GM19351 (cell line): ENCODE data around the gene JAZF1.
"Not testable (repeated sequence)": the region's sequence is repeated elsewhere in the genome, so short reads cannot be mapped to it uniquely, and the experiment has no call there.

Experiments used
- ATAC-seq: cut with Tn5 transposase; IDR thresholded peaks from one replicate; pipeline ENCODE4 v1.9.1; 2021; ENCODE audit warnings: mild to moderate bottlenecking, moderate library complexity; ENCODE audit not compliant: unreplicated experiment

Gene JAZF1

DNA sequence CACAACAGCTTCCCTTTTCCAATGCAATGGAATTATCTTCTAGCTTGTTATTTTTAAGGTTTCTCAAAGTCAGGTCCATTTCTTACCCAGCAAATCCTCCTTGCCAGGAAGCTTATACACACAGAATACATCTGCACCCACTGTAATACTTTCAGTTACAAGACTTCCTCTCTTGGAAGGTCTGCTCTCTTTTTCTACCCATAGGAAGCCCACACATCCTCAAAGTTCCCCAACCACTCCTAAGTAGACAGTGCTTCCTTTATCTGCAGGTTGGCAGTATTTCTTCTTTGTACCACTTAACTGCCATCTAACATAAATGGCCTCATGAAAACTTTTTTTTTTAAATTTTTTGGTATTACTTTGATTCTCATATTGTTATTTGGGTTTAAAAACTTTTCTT, 285.0 kb downstream of the JAZF1 start:
- no peak for ATAC-seq

GRCh38 chr7:27890205-27890849, 290.3 kb downstream of the JAZF1 start:
- ATAC-seq = peak; percentile 100

DNA sequence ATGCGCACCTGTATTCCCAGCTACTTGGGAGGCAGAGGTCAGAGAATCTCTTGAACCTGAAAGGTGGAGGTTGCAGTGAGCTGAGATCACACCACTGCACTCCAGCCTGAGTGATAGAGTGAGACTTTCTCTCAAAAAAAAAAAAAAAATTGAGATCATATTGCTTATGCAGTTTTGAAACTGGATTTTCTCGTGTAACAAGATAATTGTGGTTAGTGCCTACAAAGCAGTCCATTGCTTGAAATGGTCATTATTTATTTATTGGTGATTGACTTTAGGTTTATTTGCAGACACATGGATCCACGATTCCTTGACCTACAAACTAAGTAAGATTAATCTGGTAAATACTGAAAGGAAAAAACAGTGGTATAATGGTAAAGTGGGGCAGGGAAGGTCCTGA, 290.8 kb downstream of the JAZF1 start:
- ATAC-seq = no peak

DNA sequence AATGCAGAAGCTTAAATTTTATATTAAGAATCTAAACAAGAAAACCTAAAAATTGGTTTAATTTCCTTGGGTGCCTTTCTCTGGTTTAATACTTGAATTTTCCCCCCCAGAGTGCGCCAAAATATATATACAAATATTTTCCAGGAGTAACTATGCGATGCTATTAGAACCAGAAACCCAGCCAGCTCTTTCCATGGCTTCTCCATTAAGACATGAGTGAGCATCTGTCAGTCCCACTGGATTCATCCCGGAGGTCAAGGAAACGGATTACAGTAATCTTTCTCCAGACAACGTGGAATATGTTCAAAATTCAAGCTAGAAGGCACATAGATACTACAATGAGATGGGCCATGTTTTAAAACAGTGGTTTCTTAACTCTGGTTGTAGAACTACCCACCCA, 291.9 kb downstream of the JAZF1 start:
- ATAC-seq = no peak

DNA sequence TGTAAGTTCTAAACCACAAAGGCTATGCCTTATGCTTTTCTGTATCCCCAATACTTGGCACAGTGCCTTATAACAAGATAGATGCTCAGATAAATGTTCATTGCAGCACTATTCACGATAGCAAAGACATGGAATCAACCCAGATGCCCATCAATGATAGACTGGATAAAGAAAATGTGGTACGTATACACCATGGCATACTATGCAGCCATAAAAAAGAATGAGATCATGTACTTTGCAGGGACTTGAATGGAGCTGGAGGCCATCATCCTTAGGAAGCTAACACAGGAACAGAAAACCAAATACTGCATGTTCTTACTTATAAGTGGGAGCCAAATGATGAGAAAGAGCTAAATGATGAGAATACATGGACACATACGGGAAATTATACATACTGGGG, 293.9 kb downstream of the JAZF1 start:
- ATAC-seq = not testable (repeated sequence)

DNA sequence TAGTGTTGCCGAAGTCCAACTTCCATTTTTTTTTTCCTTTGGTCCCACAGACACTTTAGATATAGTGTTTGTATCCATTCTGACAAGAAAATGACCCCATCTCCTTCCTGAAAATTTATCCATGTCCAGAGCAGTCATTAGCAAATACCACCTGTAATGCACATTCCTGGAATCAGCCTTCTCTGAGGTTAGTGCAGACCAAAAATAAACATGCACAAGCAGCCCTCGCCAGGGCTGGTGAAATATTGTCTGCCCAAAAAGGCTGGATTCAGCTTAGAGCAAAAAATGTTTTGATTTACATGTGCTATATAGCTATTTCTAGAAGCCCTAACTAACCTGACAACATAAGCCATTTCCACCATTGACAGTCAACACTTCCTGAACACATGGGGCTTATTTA, 294.9 kb downstream of the JAZF1 start:
- ATAC-seq = no peak

GRCh38 chr7:27883696-27884095, 296.9 kb downstream of the JAZF1 start:
- no peak for ATAC-seq

- ATAC-seq = no peak
These were observed 303.8 kb downstream of the JAZF1 start for GRCh38 chr7:27876756-27877155.

- ATAC-seq = no peak
These were observed 304.8 kb downstream of the JAZF1 start for GRCh38 chr7:27875832-27876231.

DNA sequence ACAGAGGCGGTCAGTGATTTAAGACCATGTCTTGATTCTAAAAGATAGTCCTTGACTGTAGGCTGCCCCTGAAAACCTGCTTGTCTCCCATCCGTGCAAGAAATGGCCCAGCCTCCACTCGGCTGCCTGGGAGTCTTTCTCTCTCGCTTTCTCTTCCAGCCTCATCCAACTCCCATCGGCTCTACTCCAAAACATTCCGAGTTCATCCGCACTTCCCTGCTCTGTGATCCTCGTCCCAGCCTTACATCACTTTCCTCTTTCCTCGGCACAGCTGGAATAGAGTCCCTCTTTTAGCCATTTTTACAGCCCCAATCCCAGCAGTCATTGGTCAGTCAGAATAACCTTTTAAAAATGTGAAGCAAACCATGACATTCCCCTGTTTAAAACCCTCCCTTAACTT, 305.5 kb downstream of the JAZF1 start:
- ATAC-seq = no peak

- no peak for ATAC-seq
These were observed 306.3 kb downstream of the JAZF1 start for GRCh38 chr7:27873981-27874957.

- no peak for ATAC-seq
These were observed 308.0 kb downstream of the JAZF1 start for GRCh38 chr7:27872356-27873275.

DNA sequence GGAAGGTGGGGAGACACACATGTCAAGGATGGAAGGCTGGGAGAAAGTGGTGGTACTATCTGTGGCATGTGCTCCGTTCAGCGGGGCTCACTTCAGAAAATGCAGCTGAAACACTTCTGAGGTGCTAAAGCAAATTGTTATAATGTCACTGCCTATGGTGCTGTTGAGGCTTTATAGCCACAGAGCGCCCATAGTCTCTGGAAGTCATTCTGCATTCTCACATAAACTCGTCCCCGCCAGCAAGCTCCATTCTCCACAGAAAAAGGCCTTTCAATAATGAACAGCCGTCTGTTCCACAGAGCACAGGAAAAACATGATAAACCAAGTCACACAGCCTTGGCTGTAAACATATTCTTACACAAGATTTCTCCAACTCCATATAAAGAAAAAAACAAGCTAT, 308.7 kb downstream of the JAZF1 start:
- ATAC-seq = no peak

- no peak for ATAC-seq
These were observed 309.5 kb downstream of the JAZF1 start for GRCh38 chr7:27871086-27871485.

DNA sequence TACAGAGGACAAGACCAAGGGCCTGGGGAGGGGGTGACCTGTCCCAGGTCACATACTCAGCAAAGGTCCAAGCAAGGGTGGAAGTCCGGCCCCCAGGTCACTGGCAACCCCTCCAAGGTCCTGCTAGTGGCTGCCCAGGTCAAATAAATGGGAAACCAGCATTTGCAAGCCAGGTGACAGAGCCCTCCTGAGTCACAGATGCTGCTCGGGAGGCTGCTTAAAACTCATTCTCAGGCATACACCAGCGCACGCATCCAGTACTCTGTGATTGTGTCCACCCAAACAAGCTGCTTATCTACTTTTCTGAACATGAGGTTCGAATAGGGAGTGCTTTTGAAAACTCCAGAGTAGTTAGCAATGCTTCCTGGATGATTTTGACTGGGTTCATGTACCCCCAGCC, 310.0 kb downstream of the JAZF1 start:
- no peak for ATAC-seq

DNA sequence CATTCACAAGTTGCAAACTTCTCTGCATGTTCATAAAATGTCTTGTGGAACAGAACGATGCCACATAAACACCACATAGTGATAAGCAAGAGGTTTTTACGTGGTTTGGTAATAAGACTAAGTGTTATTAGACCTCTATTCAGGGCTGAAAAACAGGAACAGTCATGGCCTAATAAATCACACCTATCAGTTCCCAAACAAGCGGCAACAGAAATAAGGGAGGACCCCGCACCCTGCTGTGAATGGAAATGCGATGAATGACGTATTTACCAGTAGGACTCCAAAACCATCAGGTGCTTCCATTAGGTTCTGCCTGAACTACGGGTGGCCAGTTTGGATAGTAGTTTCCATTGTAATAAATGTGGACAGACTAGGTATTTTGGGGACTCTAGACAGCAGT, 311.5 kb downstream of the JAZF1 start:
- ATAC-seq = no peak

GRCh38 chr7:27868131-27868550, 312.5 kb downstream of the JAZF1 start:
- no peak for ATAC-seq

GRCh38 chr7:27866828-27867672, 313.5 kb downstream of the JAZF1 start:
- ATAC-seq = no peak

DNA sequence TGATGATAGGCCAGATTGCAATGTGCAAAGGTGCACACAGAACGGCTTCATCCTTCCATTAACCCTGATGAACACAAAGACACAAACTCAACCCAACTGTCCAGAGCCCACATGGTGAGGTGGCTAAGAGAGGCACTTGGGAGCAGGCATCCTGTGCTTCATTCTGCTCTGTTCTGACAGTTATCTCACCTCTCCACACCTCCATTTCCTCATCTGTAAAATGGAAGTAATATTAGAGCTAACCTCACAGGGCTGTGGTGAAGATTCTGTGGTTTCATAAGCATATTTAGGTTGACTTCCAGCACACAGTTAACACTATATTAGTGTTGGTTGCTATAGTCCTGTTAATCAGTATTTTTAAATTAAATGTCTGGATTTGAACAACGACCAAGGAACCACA, 314.3 kb downstream of the JAZF1 start:
- ATAC-seq = no peak

- no peak for ATAC-seq
These were observed 316.7 kb downstream of the JAZF1 start for GRCh38 chr7:27863880-27864279.
